NB4 (cell line): ENCODE results near the gene FBXW11.

ENCODE experiments used
- POLR2A ChIP-seq: IDR thresholded peaks from 2 replicates; pipeline ENCODE4 v1.6.1; 2011; ENCODE audit warnings: mild to moderate bottlenecking; ENCODE audit not compliant: insufficient read length; ENCODE audit errors: extremely low read depth
- TF ChIP-seq, protein P1 (sequence below): IDR thresholded peaks from one replicate; pipeline ENCODE4 v1.5.1; 2012; ENCODE audit warnings: low read depth, low read length

DNA sequence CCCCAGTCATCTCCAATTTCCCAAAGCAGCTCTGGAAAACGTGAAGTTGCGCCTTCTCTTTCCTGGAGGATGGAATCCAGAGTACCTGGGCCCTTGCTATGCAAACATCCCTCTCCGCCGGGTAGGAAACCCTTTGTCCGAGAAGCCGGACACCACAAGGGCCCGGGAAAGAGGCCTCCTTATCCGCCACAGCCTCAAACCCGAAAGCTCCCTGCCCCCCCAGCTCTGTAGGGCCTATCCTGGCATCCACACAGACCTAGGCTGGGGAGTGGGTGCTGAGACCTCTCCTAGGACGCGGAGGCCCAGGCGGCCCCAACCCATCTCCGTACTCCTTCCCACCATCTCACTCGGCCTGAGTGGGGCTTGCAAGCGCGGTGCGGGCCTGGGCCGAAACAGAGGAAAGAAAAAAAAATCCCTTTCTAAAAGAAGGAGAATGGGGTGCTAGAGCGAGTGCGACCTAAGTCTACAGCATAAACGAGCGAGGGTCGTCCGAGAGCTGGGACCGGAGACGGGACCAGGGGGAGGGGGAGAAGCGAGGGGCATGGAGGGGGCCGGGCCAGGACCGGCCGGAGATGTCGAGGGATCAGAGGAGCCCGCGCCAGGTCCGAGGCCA, 624 bp downstream of the FBXW11 start:
- TF ChIP-seq, protein P1, sequence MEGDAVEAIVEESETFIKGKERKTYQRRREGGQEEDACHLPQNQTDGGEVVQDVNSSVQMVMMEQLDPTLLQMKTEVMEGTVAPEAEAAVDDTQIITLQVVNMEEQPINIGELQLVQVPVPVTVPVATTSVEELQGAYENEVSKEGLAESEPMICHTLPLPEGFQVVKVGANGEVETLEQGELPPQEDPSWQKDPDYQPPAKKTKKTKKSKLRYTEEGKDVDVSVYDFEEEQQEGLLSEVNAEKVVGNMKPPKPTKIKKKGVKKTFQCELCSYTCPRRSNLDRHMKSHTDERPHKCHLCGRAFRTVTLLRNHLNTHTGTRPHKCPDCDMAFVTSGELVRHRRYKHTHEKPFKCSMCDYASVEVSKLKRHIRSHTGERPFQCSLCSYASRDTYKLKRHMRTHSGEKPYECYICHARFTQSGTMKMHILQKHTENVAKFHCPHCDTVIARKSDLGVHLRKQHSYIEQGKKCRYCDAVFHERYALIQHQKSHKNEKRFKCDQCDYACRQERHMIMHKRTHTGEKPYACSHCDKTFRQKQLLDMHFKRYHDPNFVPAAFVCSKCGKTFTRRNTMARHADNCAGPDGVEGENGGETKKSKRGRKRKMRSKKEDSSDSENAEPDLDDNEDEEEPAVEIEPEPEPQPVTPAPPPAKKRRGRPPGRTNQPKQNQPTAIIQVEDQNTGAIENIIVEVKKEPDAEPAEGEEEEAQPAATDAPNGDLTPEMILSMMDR: no peak
- TF ChIP-seq POLR2A: no peak
